HepG2 (cell line): ENCODE data around the gene ST3GAL4. TPM values are rescaled to one million over a fixed set of nuclear protein-coding genes. Genes with fewer than 3 reads are reported as not detected.

ENCODE experiments used
- ARID5B ChIP-seq: IDR thresholded peaks from 2 replicates; pipeline ENCODE4 v1.4.0; 2020; ENCODE audit warnings: mild to moderate bottlenecking, missing genetic modification reagents
- HNRNPK ChIP-seq: fragments of 200-400 bp; formaldehyde crosslinking; IDR thresholded peaks from 2 replicates; pipeline ENCODE4 v1.6.1; 2018; ENCODE audit warnings: low read length, low read depth, moderate library complexity, mild to moderate bottlenecking; ENCODE audit not compliant: poor library complexity, severe bottlenecking
- SALL1 ChIP-seq: sonication (generic); formaldehyde crosslinking; IDR thresholded peaks from 2 replicates; pipeline ENCODE4 v1.8.0; 2022; ENCODE audit warnings: mild to moderate bottlenecking, missing genetic modification reagents
- THAP7 ChIP-seq: sonication (generic); formaldehyde crosslinking; IDR thresholded peaks from 2 replicates; pipeline ENCODE4 v1.8.1; 2023; ENCODE audit warnings: mild to moderate bottlenecking, missing genetic modification reagents
- TRIM24 ChIP-seq: sonication (generic); formaldehyde crosslinking; IDR thresholded peaks from 2 replicates; pipeline ENCODE4 v1.8.0; 2022; ENCODE audit warnings: mild to moderate bottlenecking, missing genetic modification reagents
- ZFP62 ChIP-seq: sonication (generic); formaldehyde crosslinking; IDR thresholded peaks from 2 replicates; pipeline ENCODE4 v1.4.0; 2020; ENCODE audit warnings: missing genetic modification reagents
- ZFX ChIP-seq: sonication (generic); formaldehyde crosslinking; IDR thresholded peaks from 2 replicates; pipeline ENCODE4 v1.4.0; 2020; ENCODE audit warnings: mild to moderate bottlenecking, low read depth, missing genetic modification reagents, moderate library complexity
- ZNF121 ChIP-seq: sonication (generic); formaldehyde crosslinking; IDR thresholded peaks from 2 replicates; pipeline ENCODE4 v1.5.0; 2020; ENCODE audit warnings: mild to moderate bottlenecking, missing genetic modification reagents
- ZNF407 ChIP-seq: sonication (generic); formaldehyde crosslinking; IDR thresholded peaks from one replicate; pipeline ENCODE4 v1.5.1; 2020; ENCODE audit warnings: mild to moderate bottlenecking, missing genetic modification reagents; ENCODE audit errors: not compliant biosample characterization
- ZNF570 ChIP-seq: sonication (generic); formaldehyde crosslinking; IDR thresholded peaks from 2 replicates; pipeline ENCODE4 v1.4.0; 2020; ENCODE audit warnings: mild to moderate bottlenecking, missing genetic modification reagents, borderline replicate concordance
- ZSCAN21 ChIP-seq: sonication (generic); formaldehyde crosslinking; IDR thresholded peaks from 2 replicates; pipeline ENCODE4 v1.8.0; 2022; ENCODE audit warnings: mild to moderate bottlenecking, missing genetic modification reagents, moderate library complexity, borderline replicate concordance
- polyA plus RNA-seq, 8 experiments: library from polyadenylated mRNA; depleted of rRNA in 3 of 8; stranded (reverse) in 7 of 8; unstranded in 1 of 8; fragments of >200 nt; fragmentation: Illumina TruSeq in 4 of 8; extraction: Trizol in 4 of 8; gene quantifications; 2 replicates each; pipeline versions ENCODE4 v1.2.1 to v1.2.3, GENCODE V29; 2011 to 2016; ENCODE audit warnings: low read depth in 4 of 8, missing spikeins in 1 of 8, mixed read lengths in 1 of 8; ENCODE audit not compliant: insufficient read depth in 1 of 8
- total RNA-seq, 5 experiments: library from RNA; depleted of rRNA; stranded (reverse); fragments of >200 nt; fragmentation: Illumina TruSeq; extraction: Trizol; gene quantifications; 2 replicates each; pipeline ENCODE4 v1.2.3, GENCODE V29; 2016; ENCODE audit warnings: low read depth in 1 of 5
- TF ChIP-seq, protein P1 (sequence below): sonication (generic); formaldehyde crosslinking; IDR thresholded peaks from 2 replicates; pipeline ENCODE4 v1.4.0; 2020; ENCODE audit warnings: missing genetic modification reagents, borderline replicate concordance

The ST3GAL4 gene
- total and polyA plus RNA-seq, 2 of the 13 experiments (the other 11 are each of a cell fraction or from before 2014, with no cell fraction given), result 9.1 to 13.3 TPM

- TF ChIP-seq ARID5B (0 out of 2 replicates have a peak, but pooled peaks have one; percentile 25), THAP7 (CRISPR knock-in tag) (no peak), ZNF121 (no peak), ZNF407 (no peak), HNRNPK (peak; percentile 81), ZSCAN21 (peak; percentile 19; the same call in 1 of the 2 replicates), ZNF570 (CRISPR knock-in tag) (no peak), ZFP62 (no peak), SALL1 (0 out of 2 replicates have a peak, but pooled peaks have one; percentile 7), TRIM24 (CRISPR knock-in tag) (no peak), ZFX (peak; percentile 69)
- TF ChIP-seq, protein P1, sequence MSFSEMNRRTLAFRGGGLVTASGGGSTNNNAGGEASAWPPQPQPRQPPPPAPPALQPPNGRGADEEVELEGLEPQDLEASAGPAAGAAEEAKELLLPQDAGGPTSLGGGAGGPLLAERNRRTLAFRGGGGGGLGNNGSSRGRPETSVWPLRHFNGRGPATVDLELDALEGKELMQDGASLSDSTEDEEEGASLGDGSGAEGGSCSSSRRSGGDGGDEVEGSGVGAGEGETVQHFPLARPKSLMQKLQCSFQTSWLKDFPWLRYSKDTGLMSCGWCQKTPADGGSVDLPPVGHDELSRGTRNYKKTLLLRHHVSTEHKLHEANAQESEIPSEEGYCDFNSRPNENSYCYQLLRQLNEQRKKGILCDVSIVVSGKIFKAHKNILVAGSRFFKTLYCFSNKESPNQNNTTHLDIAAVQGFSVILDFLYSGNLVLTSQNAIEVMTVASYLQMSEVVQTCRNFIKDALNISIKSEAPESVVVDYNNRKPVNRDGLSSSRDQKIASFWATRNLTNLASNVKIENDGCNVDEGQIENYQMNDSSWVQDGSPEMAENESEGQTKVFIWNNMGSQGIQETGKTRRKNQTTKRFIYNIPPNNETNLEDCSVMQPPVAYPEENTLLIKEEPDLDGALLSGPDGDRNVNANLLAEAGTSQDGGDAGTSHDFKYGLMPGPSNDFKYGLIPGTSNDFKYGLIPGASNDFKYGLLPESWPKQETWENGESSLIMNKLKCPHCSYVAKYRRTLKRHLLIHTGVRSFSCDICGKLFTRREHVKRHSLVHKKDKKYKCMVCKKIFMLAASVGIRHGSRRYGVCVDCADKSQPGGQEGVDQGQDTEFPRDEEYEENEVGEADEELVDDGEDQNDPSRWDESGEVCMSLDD (CRISPR knock-in tag), result no peak
Measured at GRCh38 chr11:126355324-126355925, at the start of gene ST3GAL4 (continued).
